H4 (cell line): ENCODE data around the gene SMIM41. TPM values are rescaled to one million over a fixed set of nuclear protein-coding genes. Genes with fewer than 3 reads are reported as not detected.

ENCODE experiments used
- DNase-seq: peaks from one replicate; pipeline ENCODE4 v3.0.0-alpha.2; 2015; ENCODE audit warnings: low spot score
- total RNA-seq: library from RNA; depleted of rRNA; stranded (reverse); fragments of >200 nt; shearing (Covaris generic); gene quantifications from 2 replicates; pipeline ENCODE4 v1.2.3, GENCODE V29; 2014; rRNA removed

SMIM41 gene
- total RNA-seq, result not detected in 2 replicates

DNA sequence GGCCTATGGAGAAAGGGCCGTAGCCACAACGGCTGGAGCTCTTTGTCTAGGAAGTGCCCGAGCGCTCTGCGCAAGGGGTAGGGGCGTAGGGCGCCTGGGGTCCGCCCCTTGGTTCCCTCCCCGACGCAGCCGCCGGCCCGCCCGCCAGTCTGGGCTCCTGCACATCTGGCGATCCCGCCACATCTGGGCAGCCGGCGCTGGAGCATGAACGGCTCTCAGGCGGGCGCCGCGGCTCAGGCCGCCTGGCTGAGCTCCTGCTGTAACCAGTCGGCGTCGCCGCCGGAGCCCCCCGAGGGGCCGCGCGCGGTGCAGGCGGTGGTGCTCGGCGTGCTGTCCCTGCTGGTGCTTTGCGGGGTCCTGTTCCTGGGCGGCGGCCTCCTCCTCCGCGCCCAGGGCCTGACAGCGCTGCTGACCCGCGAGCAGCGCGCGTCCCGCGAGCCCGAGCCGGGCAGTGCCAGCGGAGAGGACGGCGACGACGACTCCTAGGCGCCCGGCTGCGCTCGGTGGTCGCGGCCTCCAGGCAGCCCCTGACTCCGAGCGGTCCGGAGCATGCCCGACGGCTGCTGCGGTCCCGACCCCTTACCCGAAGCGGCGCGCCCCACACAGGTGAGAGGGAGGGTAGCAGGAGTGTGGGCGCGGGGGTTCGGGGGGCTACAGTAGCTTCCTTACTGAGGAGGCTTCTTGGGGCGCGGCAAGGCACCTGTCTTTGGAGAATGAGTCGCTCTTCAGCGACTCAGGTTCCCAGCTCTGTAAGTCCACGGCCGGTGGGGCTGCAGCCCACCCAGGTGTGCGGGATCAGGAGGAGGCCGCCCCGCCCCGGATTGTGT is at the start of gene SMIM41:
Gene SMIM41, plus strand, starts transcription at position 129 of the 827 bp plus-strand sequence. Its CDS starts 76 bp downstream, at position 205.
- DNase-seq, result no peak

DNA sequence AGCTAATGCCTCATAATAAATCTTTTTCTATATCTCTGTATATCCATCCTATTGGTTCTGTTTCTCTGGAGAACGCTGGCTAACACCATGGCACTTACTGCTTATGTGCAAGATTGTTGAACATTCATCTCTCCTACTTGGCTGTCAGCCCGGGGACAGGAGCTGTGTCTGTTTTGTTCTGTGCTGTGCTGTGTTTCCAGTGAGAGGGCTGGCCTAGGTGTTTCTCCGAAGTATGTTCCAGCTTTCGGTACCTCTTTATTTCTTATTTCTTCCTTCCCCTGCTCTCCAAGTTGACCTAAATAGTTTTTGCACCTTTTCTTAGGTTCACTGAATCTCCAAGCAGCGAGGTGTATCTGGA is 47.1 kb upstream of the SMIM41 start:
- DNase-seq, result peak; percentile 37

GRCh38 chr12:52032804-52033445 is 46.6 kb upstream of the SMIM41 start:
- peak; percentile 97 for DNase-seq

- DNase-seq, result no peak
Measured at GRCh38 chr12:52033446-52034140, 45.9 kb upstream of the SMIM41 start.

DNA sequence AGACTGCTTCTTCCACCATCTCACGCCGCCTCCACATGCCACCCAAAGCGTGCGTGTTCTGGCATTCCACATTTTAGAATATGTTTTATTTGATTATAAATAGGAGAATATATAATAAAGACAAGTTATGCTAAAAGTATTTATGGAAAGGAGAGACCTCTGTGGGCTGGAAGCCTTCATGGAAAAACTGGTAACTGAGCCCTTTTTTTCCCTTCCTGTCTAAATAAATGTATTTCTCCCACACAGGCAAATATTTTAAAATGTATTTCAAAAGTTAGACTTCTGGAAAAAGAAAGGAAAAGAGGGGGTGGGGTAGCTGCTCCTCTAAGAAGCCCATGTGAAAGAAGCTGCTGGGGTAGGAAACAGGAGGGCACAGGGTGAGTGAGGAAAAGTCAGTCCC is 44.3 kb upstream of the SMIM41 start:
- DNase-seq, result no peak

- DNase-seq, result no peak
Measured at GRCh38 chr12:52035926-52036325, 43.6 kb upstream of the SMIM41 start.

- peak; percentile 53 for DNase-seq
Measured at GRCh38 chr12:52036587-52037171, 42.8 kb upstream of the SMIM41 start.

- DNase-seq, result no peak
Measured at GRCh38 chr12:52037248-52037861, 42.1 kb upstream of the SMIM41 start.

GRCh38 chr12:52038447-52038846 is 41.1 kb upstream of the SMIM41 start:
- no peak for DNase-seq

DNA sequence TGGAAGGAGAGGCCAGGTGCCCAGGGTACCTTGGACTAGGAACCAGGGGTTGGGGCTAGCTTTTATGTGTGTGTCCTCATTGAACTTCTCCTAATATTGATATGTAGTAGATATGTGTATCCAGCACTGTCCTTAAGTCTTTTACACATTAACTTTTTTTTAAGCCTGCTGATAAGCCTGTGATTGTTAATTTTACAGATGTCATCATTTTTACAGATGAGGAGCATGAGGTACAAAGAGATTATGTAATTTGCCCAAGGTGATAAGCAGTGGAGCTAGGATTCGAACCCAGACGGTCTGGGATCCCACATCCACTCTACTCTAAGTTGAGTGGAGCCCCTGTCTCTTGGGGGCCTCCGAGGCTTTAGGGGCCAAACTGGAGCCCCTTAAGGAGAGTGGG is 38.5 kb upstream of the SMIM41 start:
- DNase-seq, result no peak

GRCh38 chr12:52041695-52042123 is 37.8 kb upstream of the SMIM41 start:
- peak; percentile 48 for DNase-seq

DNA sequence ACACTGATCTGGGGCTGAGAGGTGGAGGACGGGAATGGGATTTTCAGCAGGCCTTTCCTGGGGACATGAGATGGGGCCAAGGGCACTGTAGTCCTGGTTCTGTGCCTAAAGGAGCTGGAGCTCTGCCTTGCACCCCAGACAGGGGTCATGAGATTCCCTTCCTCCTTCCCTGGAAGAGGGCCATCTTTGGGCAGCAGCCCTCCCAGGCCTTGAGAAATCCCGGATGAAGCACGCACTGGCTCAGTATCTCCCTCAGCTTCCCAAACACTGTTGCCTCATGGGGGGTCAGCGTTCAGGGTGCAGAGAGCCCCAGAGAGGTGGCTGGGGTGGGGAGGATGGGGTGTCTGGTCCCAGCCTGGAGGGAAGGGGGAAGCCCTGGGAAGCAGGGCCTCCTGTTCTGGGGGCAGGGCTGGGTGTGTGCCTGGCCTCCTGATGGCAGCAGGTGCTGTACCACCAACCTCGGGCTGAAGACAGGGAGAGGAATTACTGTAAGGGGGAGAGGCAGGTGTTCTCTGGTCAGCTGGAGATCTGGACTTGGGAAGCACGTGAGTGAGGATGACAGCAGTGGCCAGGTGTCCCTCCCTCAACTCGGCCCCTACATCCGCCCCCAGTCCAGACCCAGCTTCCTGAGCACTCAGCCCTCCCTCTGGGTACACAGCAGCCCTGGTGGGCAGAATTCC is 36.7 kb upstream of the SMIM41 start:
- no peak for DNase-seq

DNA sequence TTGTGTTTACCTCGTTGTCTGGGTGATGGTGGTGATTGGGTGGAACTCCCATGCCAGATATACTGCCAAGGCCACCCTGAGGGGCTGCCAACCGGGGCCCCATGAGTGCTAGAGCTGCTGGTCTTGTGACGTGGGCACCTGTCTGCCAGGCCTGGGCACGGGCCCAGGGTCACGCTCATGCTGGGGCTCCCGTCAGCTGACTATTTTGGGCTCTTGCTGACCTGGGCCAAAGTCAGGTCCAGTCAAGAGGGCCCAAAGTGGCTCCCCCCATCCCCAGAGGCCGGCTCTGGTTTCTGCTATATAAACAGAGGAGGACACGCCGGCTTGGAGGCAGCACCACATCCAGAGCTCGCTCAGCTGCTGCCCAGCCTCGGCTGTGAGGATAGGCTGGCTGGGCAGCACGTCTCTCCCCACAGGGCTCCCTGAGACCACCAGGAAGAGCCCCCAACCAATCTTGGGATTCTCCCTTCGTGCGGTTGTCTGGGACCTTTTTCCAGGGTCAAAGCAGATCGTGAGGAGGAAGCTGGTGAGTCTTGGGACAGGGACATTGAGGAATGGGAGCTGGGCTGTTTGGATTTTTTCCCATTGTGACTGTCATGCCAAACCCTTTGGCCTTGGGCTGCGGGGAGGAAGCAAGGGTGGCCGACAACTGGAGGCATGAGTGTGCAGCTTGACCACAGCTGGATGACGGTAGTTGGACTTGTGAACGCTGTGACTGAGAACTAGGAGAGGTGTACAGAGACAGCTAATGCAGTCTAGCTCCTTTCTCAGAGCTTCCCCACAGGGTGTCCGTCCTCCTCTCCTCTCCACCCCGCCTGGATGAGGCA is 35.9 kb upstream of the SMIM41 start:
- no peak for DNase-seq

DNA sequence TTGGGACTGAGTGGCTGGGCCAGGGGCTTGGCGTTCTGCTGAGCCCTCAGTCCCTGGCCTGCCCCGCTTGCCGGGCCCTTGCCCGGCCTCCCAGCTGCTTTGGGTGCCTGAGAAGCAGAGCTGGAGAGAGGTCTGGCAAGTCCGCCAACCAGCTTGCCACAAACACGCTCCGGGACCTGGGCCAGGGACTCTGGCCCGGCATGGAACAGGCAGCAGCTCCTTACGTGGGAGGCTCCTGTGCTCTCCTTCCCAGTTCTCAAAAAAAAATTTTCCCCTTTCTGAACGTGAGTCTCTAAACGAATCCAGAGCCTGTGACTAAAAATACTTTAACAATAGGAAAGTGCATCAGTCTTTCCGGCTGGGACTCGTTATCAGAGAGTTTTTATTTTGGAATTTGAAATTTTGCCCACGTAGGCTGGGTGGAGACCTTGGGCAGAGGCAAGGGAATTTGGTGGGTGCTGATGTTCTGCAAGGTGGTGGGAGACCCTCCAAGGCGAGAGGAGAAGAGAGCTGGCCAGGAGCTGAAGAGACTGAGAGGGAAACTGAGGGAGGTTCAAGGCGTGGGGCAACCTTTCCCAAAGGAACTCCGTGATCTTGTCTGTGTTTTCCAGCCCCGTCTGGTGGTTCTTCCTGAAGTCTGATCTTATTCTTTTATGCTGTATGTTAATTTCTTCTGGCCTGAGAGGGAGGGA is 35.1 kb upstream of the SMIM41 start:
- DNase-seq, result no peak

- DNase-seq, result no peak
Measured at GRCh38 chr12:52045794-52046199, 33.7 kb upstream of the SMIM41 start.

DNA sequence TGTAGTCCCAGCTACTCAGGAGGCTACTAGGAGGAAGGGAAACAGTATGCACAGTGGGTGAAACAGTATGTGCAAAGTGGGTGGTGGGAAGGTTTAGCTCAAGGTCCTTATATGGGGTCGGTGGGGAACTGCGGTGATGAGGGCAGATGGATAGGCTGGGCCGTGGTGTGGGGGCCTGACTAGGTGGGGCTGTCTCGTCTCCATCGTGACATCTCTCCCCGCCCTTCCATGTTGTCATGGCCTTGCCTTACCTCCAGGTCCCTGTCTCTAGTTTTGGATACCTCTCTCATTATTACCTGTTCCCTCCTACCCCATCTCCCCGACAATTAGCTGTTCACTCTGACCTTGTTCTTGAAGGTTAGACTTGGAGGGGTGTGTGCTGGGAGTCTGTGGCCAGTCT is 32.6 kb upstream of the SMIM41 start:
- DNase-seq, result no peak

- DNase-seq, result no peak
Measured at GRCh38 chr12:52049286-52049685, 30.2 kb upstream of the SMIM41 start.

DNA sequence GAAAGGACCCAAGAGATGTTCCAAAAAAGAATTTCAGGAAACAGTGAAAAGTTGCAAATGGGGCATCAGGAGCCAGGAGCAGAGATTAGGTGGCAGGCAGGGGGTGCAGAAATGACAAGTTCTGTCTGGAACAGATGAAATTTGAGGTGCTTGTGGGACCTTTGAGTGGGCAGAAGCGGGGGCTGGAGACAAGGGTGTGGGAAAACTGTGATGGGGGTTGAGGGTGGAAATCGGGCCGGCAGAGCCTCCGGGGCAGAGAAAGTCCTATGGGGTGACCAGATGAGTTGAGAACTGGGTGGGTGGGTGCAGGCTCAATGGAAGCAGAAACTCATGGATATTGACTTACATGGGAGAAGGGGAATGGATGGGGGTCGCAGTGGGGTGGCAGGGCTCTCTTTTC is 29.8 kb upstream of the SMIM41 start:
- DNase-seq, result no peak

DNA sequence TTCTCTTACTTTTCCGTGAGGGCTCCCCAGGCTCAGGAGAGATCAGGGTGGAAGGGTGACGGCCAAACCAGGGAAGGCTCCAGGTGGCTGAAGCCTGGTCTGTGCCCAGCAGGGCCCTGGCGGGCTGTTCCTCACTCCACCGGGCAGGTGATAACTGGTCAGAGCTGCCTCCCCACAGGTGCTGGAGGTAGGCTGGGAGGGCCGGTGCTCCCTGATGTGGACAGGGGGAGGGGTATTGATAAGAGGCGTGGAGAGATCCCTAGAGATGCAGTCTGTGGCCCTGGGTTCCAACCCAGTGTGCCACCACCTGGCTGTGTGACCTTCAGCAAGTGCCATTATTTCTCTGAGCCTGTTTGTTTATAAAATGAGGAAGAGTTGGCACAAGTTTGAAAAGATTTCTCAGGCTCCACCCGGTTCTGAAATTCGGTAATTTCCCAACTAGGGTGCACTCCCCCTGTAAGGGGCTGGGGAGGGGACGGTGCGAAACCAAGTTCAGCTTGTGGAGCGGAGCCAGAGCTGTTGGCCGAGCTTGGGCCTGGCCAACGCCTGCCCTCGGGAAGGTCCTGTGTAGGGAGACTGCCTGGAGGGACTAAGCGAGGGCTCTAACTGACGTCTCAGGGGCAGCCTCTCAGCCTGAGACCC is 29.3 kb upstream of the SMIM41 start:
- no peak for DNase-seq
